ENCODE measurements around the gene TENT4B. TPM values are rescaled to one million over a fixed set of nuclear protein-coding genes. Genes with fewer than 3 reads are reported as not detected.

The TENT4B gene
- total and polyA plus RNA-seq, 8 donors: 1.9 to 7.2 (median 5.3) TPM

- Histone ChIP-seq H3K4me3 (no peak overlapping the region), H3K27me3 (no peaks in the 10 kb centered on the region), H3K36me3 (no peaks in the 10 kb centered on the region), H3K27ac (peak overlapping the region in 1 of 4 donors; percentile 44), H3K9me3 (no peaks in the 10 kb centered on the region), H3K4me1 (no peaks in the 10 kb centered on the region)
- intact Hi-C loops (cut with DNase I): no loop called here
- 80 to 85% methylated on average over 12 of the region's 12 CpGs for WGBS, 2 donors
- no peak for FAIRE-seq
- peak in 2 of 6 donors; percentile 38 to 48 for DNase-seq
- TF ChIP-seq, protein P1, sequence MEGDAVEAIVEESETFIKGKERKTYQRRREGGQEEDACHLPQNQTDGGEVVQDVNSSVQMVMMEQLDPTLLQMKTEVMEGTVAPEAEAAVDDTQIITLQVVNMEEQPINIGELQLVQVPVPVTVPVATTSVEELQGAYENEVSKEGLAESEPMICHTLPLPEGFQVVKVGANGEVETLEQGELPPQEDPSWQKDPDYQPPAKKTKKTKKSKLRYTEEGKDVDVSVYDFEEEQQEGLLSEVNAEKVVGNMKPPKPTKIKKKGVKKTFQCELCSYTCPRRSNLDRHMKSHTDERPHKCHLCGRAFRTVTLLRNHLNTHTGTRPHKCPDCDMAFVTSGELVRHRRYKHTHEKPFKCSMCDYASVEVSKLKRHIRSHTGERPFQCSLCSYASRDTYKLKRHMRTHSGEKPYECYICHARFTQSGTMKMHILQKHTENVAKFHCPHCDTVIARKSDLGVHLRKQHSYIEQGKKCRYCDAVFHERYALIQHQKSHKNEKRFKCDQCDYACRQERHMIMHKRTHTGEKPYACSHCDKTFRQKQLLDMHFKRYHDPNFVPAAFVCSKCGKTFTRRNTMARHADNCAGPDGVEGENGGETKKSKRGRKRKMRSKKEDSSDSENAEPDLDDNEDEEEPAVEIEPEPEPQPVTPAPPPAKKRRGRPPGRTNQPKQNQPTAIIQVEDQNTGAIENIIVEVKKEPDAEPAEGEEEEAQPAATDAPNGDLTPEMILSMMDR (IDR thresholded peaks at IDR 0.05): no peak
- ATAC-seq: no peak
Measured at GRCh38 chr16:50275428-50276325, 122.6 kb downstream of the TENT4B start.

GRCh38 chr16:50276326-50276640 lies 123.2 kb downstream of the TENT4B start:
- Histone ChIP-seq H3K27ac (no peak overlapping the region), H3K27me3 (no peaks in the 10 kb centered on the region), H3K36me3 (no peaks in the 10 kb centered on the region), H3K4me1 (no peaks in the 10 kb centered on the region), H3K9me3 (no peaks in the 10 kb centered on the region), H3K4me3 (no peak overlapping the region)
- intact Hi-C loops (cut with DNase I): no loop called here
- TF ChIP-seq, protein P1 (IDR thresholded peaks at IDR 0.05): no peak
- ATAC-seq: no peak
- FAIRE-seq: no peak
- no peak for DNase-seq
- WGBS, 2 donors: 89 to 96% methylated on average over 2 of the region's 2 CpGs

DNA sequence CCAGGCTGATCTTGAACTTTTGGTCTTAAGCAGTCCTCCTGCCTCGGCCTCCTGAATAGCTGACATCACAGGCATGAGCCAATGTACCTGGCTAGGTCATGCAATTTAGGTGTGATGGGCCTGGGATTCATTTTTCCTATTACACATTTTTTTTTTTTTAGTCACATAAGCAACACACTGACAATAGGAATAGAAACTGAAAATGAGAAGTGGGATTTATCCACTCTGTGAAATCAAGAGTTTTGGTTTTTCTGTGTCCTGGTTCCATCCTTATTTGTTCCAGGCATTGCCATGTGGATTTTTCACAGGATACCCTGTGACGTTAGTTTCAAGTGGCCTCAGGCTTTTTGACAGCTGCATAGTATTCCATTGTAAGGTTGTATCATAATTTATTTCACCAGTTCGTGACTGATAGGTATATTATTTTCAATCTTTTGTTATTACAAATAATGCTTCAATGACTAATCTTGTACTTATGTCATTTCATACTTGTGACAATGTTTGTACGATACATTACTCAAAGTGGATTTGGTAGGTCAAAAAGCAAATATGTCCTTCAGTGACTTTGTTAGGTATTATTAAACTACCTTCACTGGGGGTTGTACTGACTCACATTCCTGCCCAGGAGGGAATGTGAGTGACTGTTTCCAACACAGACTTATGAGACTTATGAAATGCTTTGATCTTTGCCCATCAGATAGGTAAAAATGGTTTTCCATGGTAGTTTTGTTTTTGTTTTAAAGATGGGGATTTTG lies 123.9 kb downstream of the TENT4B start:
- H3K36me3 ChIP-seq: no peaks in the 10 kb centered on the region
- no peak overlapping the region for H3K27ac ChIP-seq
- no peaks in the 10 kb centered on the region for H3K4me1 ChIP-seq
- FAIRE-seq (no peak), DNase-seq (no peak), ATAC-seq (no peak)
- WGBS, 2 donors: 86 to 89% methylated on average over 4 of the region's 4 CpGs
- TF ChIP-seq, protein P1 (IDR thresholded peaks at IDR 0.05): no peak
- no peak overlapping the region for H3K4me3 ChIP-seq
- intact Hi-C loops (cut with DNase I): no loop called here
- H3K9me3 ChIP-seq: no peaks in the 10 kb centered on the region
- no peaks in the 10 kb centered on the region for H3K27me3 ChIP-seq

GRCh38 chr16:50278251-50278650 lies 125.1 kb downstream of the TENT4B start:
- H3K36me3 ChIP-seq: no peaks in the 10 kb centered on the region
- no peak overlapping the region for H3K4me3 ChIP-seq
- no peaks in the 10 kb centered on the region for H3K9me3 ChIP-seq
- H3K27me3 ChIP-seq: no peaks in the 10 kb centered on the region
- FAIRE-seq (no peak), DNase-seq (no peak), ATAC-seq (no peak)
- H3K4me1 ChIP-seq: no peaks in the 10 kb centered on the region
- intact Hi-C loops (cut with DNase I): no loop called here
- TF ChIP-seq, protein P1 (IDR thresholded peaks at IDR 0.05): no peak
- H3K27ac ChIP-seq: no peak overlapping the region
- WGBS, 2 donors: 50 to 62% methylated on average over 3 of the region's 3 CpGs
